Measurements from ENCODE around the gene PLCH1. TPM values are rescaled to one million over a fixed set of nuclear protein-coding genes. Genes with fewer than 3 reads are reported as not detected.

The PLCH1 gene
- total and polyA plus RNA-seq, 2 of the 13 experiments (the other 11 are each of a cell fraction or from before 2014, with no cell fraction given): 2.0 to 3.0 TPM

GRCh38 chr3:155651489-155652218, 93.2 kb downstream of the PLCH1 start:
- Histone ChIP-seq H4K20me1 (ENCODE audit: insufficient read depth, low read length) (no peaks in the 10 kb centered on the region), H3K27ac (ENCODE audit: extremely low read length, insufficient read depth, low read length) (no peak overlapping the region), H2AFZ (ENCODE audit: low read length) (no peak overlapping the region), H3K36me3 (replicated peaks in 1 of 2; ENCODE audit: control insufficient read depth in 1 of 2, insufficient read depth in 2 of 2, low read length in 2 of 2) (no peaks in the 10 kb centered on the region), H3K9ac (ENCODE audit: insufficient read depth, low read depth, low read length) (no peak overlapping the region), H3K9me3 (ENCODE audit: low read length) (no peaks in the 10 kb centered on the region), H3K79me2 (ENCODE audit: insufficient read depth, low read length) (no peaks in the 10 kb centered on the region), H3K4me2 (ENCODE audit: low read depth, low read length) (no peak overlapping the region), H3K4me1 (ENCODE audit: insufficient read depth, low read length) (peaks cover 39% of the 10 kb centered on the region), H3K27me3 (ENCODE audit: control insufficient read depth in 1 of 2, insufficient read depth in 2 of 2, low read length in 2 of 2) (no peaks in the 10 kb centered on the region), H3K4me3 (replicated peaks in 1 of 3; ENCODE audit: insufficient read depth in 1 of 3, low read depth in 2 of 3, low read length in 3 of 3) (no peak overlapping the region)
- WGBS (ENCODE audit: low lambda C conversion rate): 94% methylated on average over 3 of the region's 3 CpGs
- FAIRE-seq (no peak), ATAC-seq (no peak), DNase-seq (ENCODE audit: low spot score) (no peak)
- ChIA-PET POLR2A (no interaction called here), CTCF (ENCODE audit: low intra/inter-chr PET ratio, low total read pairs) (no interaction called here)
- TF ChIP-seq KAT2B (IDR thresholded peaks at IDR 0.05; ENCODE audit: borderline replicate concordance, low read depth, low read length) (no peak), NKX3-1 (CRISPR knock-in tag; IDR thresholded peaks at IDR 0.05) (no peak), FOXA3 (CRISPR knock-in tag; IDR thresholded peaks at IDR 0.05) (peak; percentile 79), FOXA1 (IDR thresholded peaks at IDR 0.05) (peak; percentile 48; the same call in 1 of the 2 replicates), FOXA1 (CRISPR knock-in tag; IDR thresholded peaks at IDR 0.05) (no peak), JUN (CRISPR knock-in tag; IDR thresholded peaks at IDR 0.05) (no peak)
- intact Hi-C loops (cut with micrococcal nuclease; ENCODE audit: unreplicated experiment): no loop called here
- in situ Hi-C loops (cut with HindIII; ENCODE audit: extremely low pct_ligation_motif_present, low pct_unique_long_range_greater_than_20kb): no loop called here
- no TSS peak for BruUV-seq (replicated peaks)

GRCh38 chr3:155648013-155648591, 96.8 kb downstream of the PLCH1 start:
- no peaks in the 10 kb centered on the region for H3K9me3 ChIP-seq (ENCODE audit: low read length)
- no TSS peak for BruUV-seq (replicated peaks)
- no peak overlapping the region for H3K27ac ChIP-seq (ENCODE audit: extremely low read length, insufficient read depth, low read length)
- H3K9ac ChIP-seq (ENCODE audit: insufficient read depth, low read depth, low read length): no peak overlapping the region
- in situ Hi-C loops (cut with HindIII; ENCODE audit: extremely low pct_ligation_motif_present, low pct_unique_long_range_greater_than_20kb) (no loop called here), intact Hi-C loops (cut with micrococcal nuclease; ENCODE audit: unreplicated experiment) (no loop called here)
- no peaks in the 10 kb centered on the region for H3K27me3 ChIP-seq (ENCODE audit: control insufficient read depth in 1 of 2, insufficient read depth in 2 of 2, low read length in 2 of 2)
- no peaks in the 10 kb centered on the region for H4K20me1 ChIP-seq (ENCODE audit: insufficient read depth, low read length)
- no peak for DNase-seq (ENCODE audit: low spot score)
- no peak overlapping the region for H2AFZ ChIP-seq (ENCODE audit: low read length)
- 72% methylated on average over 6 of the region's 6 CpGs for WGBS (ENCODE audit: low lambda C conversion rate)
- no peaks in the 10 kb centered on the region for H3K36me3 ChIP-seq (replicated peaks in 1 of 2; ENCODE audit: control insufficient read depth in 1 of 2, insufficient read depth in 2 of 2, low read length in 2 of 2)
- FAIRE-seq: no peak
- no peaks in the 10 kb centered on the region for H3K79me2 ChIP-seq (ENCODE audit: insufficient read depth, low read length)
- 0 out of 2 replicates have a peak overlapping the region, but pooled peaks have one; percentile 10 for H3K4me2 ChIP-seq (ENCODE audit: low read depth, low read length)
- ChIA-PET POLR2A (no interaction called here), CTCF (ENCODE audit: low intra/inter-chr PET ratio, low total read pairs) (no interaction called here)
- peaks cover 53% of the 10 kb centered on the region for H3K4me1 ChIP-seq (ENCODE audit: insufficient read depth, low read length)
- 0 out of 3 replicates have a peak, but pooled peaks have one; percentile 24 for ATAC-seq
- no peak overlapping the region for H3K4me3 ChIP-seq (replicated peaks in 1 of 3; ENCODE audit: insufficient read depth in 1 of 3, low read depth in 2 of 3, low read length in 3 of 3)
- TF ChIP-seq CCDC6 (CRISPR knock-in tag; IDR thresholded peaks at IDR 0.05): no peak
- no peak for TF ChIP-seq SOX13 (IDR thresholded peaks at IDR 0.05)
- no peak for TF ChIP-seq SOX13 (CRISPR knock-in tag; conservative IDR thresholded peaks at IDR 0.05 in 1 of 2, IDR thresholded peaks at IDR 0.05 in 1 of 2)
- TF ChIP-seq HDAC6 (IDR thresholded peaks at IDR 0.05; ENCODE audit: low read depth, low read length): no peak
- no peak for TF ChIP-seq ZNF558 (CRISPR knock-in tag; IDR thresholded peaks at IDR 0.05; ENCODE audit: borderline replicate concordance)
- no peak for TF ChIP-seq ZSCAN5A (CRISPR knock-in tag; IDR thresholded peaks at IDR 0.05; ENCODE audit: borderline replicate concordance)
- TF ChIP-seq HOXA5 (CRISPR knock-in tag; IDR thresholded peaks at IDR 0.05): no peak
- no peak for TF ChIP-seq HNRNPK (IDR thresholded peaks at IDR 0.05; ENCODE audit: low read depth, low read length, poor library complexity, severe bottlenecking)
- TF ChIP-seq PRPF4 (IDR thresholded peaks at IDR 0.05; ENCODE audit: low read depth, low read length, poor library complexity, severe bottlenecking): no peak

Measured in HepG2 (cell line).